ENCODE measurements around the gene ATP10B.

The ATP10B gene

DNA sequence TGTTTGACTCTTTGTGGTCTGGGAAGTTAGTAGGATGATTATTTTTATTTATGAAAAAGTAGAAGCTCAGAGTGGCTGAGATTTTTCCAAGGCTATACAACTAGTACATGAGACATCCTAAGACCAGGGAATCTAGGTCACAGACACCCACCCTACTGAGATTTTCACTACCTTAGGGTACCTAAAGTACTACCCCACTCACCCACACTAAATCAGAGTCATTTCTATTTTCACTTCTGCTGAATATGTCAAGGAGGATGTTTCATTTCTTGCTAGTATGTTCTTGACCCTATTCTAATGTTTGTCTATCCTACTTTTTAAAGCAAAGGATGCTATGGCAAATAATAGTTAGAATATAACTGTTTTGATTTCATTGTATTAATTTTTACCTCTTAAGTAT lies 206.0 kb downstream of the ATP10B start:
- no peak overlapping the region for H3K27ac ChIP-seq (ENCODE audit: low read length)
- H3K4me3 ChIP-seq (ENCODE audit: low read depth in 1 of 2, low read length in 2 of 2): no peak overlapping the region
- no peaks in the 10 kb centered on the region for H3K27me3 ChIP-seq (ENCODE audit: low read depth, low read length)
- H3K36me3 ChIP-seq (ENCODE audit: control insufficient read depth in 1 of 2, insufficient read depth in 2 of 2, low read length in 2 of 2): no peaks in the 10 kb centered on the region
- no peaks in the 10 kb centered on the region for H3K9me3 ChIP-seq (ENCODE audit: control insufficient read depth in 1 of 2, low read length in 2 of 2)
- H3K4me1 ChIP-seq (ENCODE audit: control insufficient read depth in 1 of 2, insufficient read depth in 2 of 2, low read length in 2 of 2): no peaks in the 10 kb centered on the region

DNA sequence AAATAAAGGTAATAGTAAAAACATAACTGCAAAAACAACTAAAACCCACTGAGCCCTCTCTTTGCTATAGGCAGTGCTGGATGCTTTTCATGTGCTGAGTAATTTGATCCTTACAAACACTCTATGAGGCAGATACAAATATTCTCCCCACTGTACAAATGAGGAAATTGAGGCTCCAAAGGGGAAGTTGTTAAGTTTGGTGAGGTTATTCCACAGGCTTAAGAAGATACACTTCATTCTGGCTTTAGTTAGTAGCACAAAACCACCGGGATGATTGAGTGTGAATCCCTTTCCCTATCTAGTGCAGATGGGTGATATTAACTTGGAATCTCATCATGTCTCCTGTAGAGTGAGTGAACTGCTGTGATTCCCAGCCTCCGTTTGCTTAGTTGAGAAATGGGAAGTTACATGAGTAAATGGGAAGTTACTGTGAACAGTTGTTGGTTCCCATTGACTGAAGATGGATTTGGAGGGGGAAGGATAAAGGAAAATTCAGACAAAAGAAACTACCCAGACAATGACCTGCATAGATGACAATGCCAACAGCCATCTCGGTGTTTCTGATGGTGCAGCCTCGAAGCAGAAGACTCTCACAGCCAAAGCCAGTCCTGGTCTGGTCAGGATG lies 208.3 kb downstream of the ATP10B start:
- Histone ChIP-seq H3K27me3 (ENCODE audit: low read depth, low read length) (no peaks in the 10 kb centered on the region), H3K36me3 (ENCODE audit: control insufficient read depth in 1 of 2, insufficient read depth in 2 of 2, low read length in 2 of 2) (no peaks in the 10 kb centered on the region), H3K9me3 (ENCODE audit: control insufficient read depth in 1 of 2, low read length in 2 of 2) (no peaks in the 10 kb centered on the region), H3K27ac (ENCODE audit: low read length) (no peak overlapping the region), H3K4me3 (ENCODE audit: low read depth in 1 of 2, low read length in 2 of 2) (no peak overlapping the region), H3K4me1 (ENCODE audit: control insufficient read depth in 1 of 2, insufficient read depth in 2 of 2, low read length in 2 of 2) (no peaks in the 10 kb centered on the region)

DNA sequence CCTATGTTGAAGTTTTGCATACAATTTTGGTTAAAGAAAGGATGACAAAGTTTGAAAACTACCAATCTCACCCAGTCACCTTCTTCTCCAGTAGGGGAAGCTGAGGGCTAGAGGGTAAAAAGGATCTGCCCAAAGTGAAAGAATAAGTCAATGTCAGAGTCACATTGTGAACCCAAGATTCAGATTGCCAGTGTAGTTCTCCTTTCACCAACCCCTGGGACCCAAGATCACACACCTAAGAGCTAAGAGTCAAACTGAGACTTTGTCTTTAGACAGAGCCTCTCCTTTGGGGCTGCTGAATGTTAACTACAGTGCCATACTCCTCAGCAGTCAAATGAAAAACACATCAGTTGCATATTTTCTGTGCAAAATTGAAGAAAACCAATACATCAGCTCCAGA lies 210.6 kb downstream of the ATP10B start:
- no peaks in the 10 kb centered on the region for H3K4me1 ChIP-seq (ENCODE audit: control insufficient read depth in 1 of 2, insufficient read depth in 2 of 2, low read length in 2 of 2)
- no peak overlapping the region for H3K4me3 ChIP-seq (ENCODE audit: low read depth in 1 of 2, low read length in 2 of 2)
- no peaks in the 10 kb centered on the region for H3K27me3 ChIP-seq (ENCODE audit: low read depth, low read length)
- no peaks in the 10 kb centered on the region for H3K36me3 ChIP-seq (ENCODE audit: control insufficient read depth in 1 of 2, insufficient read depth in 2 of 2, low read length in 2 of 2)
- H3K9me3 ChIP-seq (ENCODE audit: control insufficient read depth in 1 of 2, low read length in 2 of 2): no peaks in the 10 kb centered on the region
- H3K27ac ChIP-seq (ENCODE audit: low read length): no peak overlapping the region

DNA sequence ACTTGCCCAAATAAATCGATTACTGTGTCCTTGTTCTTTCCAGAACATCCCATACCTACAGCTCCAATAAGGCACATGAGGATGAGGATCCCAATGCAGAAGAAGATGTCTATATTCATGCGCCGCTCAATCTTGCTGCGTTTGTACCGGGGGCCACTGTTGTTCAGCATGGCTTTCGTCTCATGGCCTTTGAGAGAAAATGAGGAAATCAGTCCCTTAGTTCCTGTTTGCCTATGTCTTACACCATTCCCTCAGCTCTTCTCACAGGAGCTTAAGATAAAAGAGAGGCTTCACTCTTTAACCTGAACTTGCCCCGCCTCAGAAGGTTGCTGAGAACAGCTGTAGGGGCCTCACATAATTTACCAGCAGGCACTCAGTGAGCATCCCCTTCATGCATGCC lies 211.6 kb downstream of the ATP10B start:
- Histone ChIP-seq H3K27ac (ENCODE audit: low read length) (no peak overlapping the region), H3K27me3 (ENCODE audit: low read depth, low read length) (no peaks in the 10 kb centered on the region), H3K4me3 (ENCODE audit: low read depth in 1 of 2, low read length in 2 of 2) (no peak overlapping the region), H3K4me1 (ENCODE audit: control insufficient read depth in 1 of 2, insufficient read depth in 2 of 2, low read length in 2 of 2) (peaks cover 0 to 2% of the 10 kb centered on the region in 2 donors), H3K9me3 (ENCODE audit: control insufficient read depth in 1 of 2, low read length in 2 of 2) (no peaks in the 10 kb centered on the region), H3K36me3 (ENCODE audit: control insufficient read depth in 1 of 2, insufficient read depth in 2 of 2, low read length in 2 of 2) (no peaks in the 10 kb centered on the region)

- no peaks in the 10 kb centered on the region for H3K27me3 ChIP-seq (ENCODE audit: low read depth, low read length)
- no peaks in the 10 kb centered on the region for H3K36me3 ChIP-seq (ENCODE audit: control insufficient read depth in 1 of 2, insufficient read depth in 2 of 2, low read length in 2 of 2)
- H3K9me3 ChIP-seq (ENCODE audit: control insufficient read depth in 1 of 2, low read length in 2 of 2): no peaks in the 10 kb centered on the region
- peaks cover 0 to 5% of the 10 kb centered on the region in 2 donors for H3K4me1 ChIP-seq (ENCODE audit: control insufficient read depth in 1 of 2, insufficient read depth in 2 of 2, low read length in 2 of 2)
- no peak overlapping the region for H3K4me3 ChIP-seq (ENCODE audit: low read depth in 1 of 2, low read length in 2 of 2)
- no peak overlapping the region for H3K27ac ChIP-seq (ENCODE audit: low read length)
Measured at GRCh38 chr5:160638161-160638742, 213.8 kb downstream of the ATP10B start.

DNA sequence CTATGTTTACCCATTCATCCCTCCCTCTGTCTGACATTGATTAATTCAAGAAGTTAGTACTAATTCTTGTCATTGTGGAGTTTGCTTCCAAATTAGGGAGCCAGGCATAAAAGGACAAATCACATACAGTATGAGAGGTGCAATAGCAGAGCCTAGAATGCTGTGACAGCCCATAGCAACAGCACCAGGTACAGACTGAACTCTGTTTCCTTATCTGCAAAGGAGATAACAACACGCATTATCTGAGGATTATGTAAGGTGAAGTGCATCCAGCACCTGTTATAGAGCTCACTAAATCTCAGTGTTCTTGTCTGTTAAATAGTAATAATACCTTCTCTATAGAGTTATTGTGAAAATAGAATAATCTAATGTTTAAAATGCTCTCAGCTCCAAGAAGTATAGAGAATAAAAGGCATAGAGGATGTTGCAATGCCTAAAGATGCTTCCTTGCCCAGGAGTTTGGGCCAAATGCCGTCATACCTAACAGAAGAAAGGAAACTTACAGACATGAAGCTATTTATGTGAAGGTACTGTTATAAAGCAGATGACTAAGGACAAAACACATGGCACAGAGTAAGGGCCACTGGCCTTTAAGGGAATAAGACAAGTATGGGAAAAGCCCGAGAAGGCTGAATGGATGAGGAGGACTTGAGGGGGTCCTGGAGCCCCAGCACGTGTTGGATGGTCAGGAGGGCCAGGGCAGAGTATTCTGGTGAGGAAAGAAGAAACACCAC lies 214.5 kb downstream of the ATP10B start:
- Histone ChIP-seq H3K27ac (ENCODE audit: low read length) (no peak overlapping the region), H3K9me3 (ENCODE audit: control insufficient read depth in 1 of 2, low read length in 2 of 2) (no peaks in the 10 kb centered on the region), H3K4me3 (ENCODE audit: low read depth in 1 of 2, low read length in 2 of 2) (no peak overlapping the region), H3K36me3 (ENCODE audit: control insufficient read depth in 1 of 2, insufficient read depth in 2 of 2, low read length in 2 of 2) (no peaks in the 10 kb centered on the region), H3K4me1 (ENCODE audit: control insufficient read depth in 1 of 2, insufficient read depth in 2 of 2, low read length in 2 of 2) (peaks cover 0 to 5% of the 10 kb centered on the region in 2 donors), H3K27me3 (ENCODE audit: low read depth, low read length) (no peaks in the 10 kb centered on the region)

DNA sequence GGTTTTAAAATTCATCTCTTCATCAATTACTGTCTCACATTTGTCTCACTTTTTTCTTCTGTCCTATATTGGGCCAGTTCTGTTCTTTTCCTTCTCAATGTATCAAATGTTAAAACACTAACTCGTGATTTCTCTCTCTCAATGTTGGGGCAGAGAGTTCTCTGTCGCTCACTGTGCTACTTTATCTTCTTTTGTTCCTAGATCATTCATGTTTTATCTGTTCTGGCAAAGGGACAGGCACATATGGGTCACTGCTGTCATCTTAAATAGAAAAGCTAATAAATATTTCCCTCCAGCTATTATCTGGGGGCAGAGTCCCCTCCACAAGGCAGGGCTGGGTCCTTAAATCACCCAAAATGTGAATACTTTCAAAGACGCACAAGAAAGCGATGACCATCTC lies 216.3 kb downstream of the ATP10B start:
- Histone ChIP-seq H3K27ac (ENCODE audit: low read length) (no peak overlapping the region), H3K36me3 (ENCODE audit: control insufficient read depth in 1 of 2, insufficient read depth in 2 of 2, low read length in 2 of 2) (no peaks in the 10 kb centered on the region), H3K27me3 (ENCODE audit: low read depth, low read length) (no peaks in the 10 kb centered on the region), H3K4me3 (ENCODE audit: low read depth in 1 of 2, low read length in 2 of 2) (no peak overlapping the region), H3K4me1 (ENCODE audit: control insufficient read depth in 1 of 2, insufficient read depth in 2 of 2, low read length in 2 of 2) (peaks cover 0 to 5% of the 10 kb centered on the region in 2 donors), H3K9me3 (ENCODE audit: control insufficient read depth in 1 of 2, low read length in 2 of 2) (peaks cover 0 to 4% of the 10 kb centered on the region in 2 donors)

GRCh38 chr5:160635046-160635445 lies 217.0 kb downstream of the ATP10B start:
- H3K27ac ChIP-seq (ENCODE audit: low read length): no peak overlapping the region
- peaks cover 0 to 4% of the 10 kb centered on the region in 2 donors for H3K9me3 ChIP-seq (ENCODE audit: control insufficient read depth in 1 of 2, low read length in 2 of 2)
- H3K36me3 ChIP-seq (ENCODE audit: control insufficient read depth in 1 of 2, insufficient read depth in 2 of 2, low read length in 2 of 2): no peaks in the 10 kb centered on the region
- H3K27me3 ChIP-seq (ENCODE audit: low read depth, low read length): no peaks in the 10 kb centered on the region
- H3K4me3 ChIP-seq (ENCODE audit: low read depth in 1 of 2, low read length in 2 of 2): no peak overlapping the region
- peaks cover 0 to 5% of the 10 kb centered on the region in 2 donors for H3K4me1 ChIP-seq (ENCODE audit: control insufficient read depth in 1 of 2, insufficient read depth in 2 of 2, low read length in 2 of 2)

- no peak overlapping the region for H3K27ac ChIP-seq (ENCODE audit: low read length)
- peaks cover 0 to 4% of the 10 kb centered on the region in 2 donors for H3K9me3 ChIP-seq (ENCODE audit: control insufficient read depth in 1 of 2, low read length in 2 of 2)
- H3K36me3 ChIP-seq (ENCODE audit: control insufficient read depth in 1 of 2, insufficient read depth in 2 of 2, low read length in 2 of 2): no peaks in the 10 kb centered on the region
- H3K4me3 ChIP-seq (ENCODE audit: low read depth in 1 of 2, low read length in 2 of 2): no peak overlapping the region
- no peaks in the 10 kb centered on the region for H3K4me1 ChIP-seq (ENCODE audit: control insufficient read depth in 1 of 2, insufficient read depth in 2 of 2, low read length in 2 of 2)
- no peaks in the 10 kb centered on the region for H3K27me3 ChIP-seq (ENCODE audit: low read depth, low read length)
Measured at GRCh38 chr5:160629003-160629402, 223.0 kb downstream of the ATP10B start.

DNA sequence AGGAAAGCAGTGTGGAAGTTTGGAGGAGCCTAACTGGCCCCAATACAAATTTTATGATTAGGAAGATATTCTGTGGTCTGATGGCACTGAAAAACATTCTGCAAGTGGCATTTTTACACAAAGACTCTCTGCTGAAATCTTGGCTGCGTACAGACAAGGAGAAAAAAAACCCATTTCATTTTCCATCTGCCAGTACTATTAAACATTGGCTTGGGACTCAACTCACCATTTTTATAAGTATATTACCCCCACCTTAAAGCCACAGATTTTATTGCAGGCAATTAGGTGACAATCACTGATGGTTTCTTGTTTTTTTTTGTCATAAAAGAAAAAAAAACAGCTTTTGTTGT lies 223.4 kb downstream of the ATP10B start:
- Histone ChIP-seq H3K27me3 (ENCODE audit: low read depth, low read length) (no peaks in the 10 kb centered on the region), H3K36me3 (ENCODE audit: control insufficient read depth in 1 of 2, insufficient read depth in 2 of 2, low read length in 2 of 2) (no peaks in the 10 kb centered on the region), H3K27ac (ENCODE audit: low read length) (no peak overlapping the region), H3K9me3 (ENCODE audit: control insufficient read depth in 1 of 2, low read length in 2 of 2) (peaks cover 0 to 4% of the 10 kb centered on the region in 2 donors), H3K4me1 (ENCODE audit: control insufficient read depth in 1 of 2, insufficient read depth in 2 of 2, low read length in 2 of 2) (no peaks in the 10 kb centered on the region), H3K4me3 (ENCODE audit: low read depth in 1 of 2, low read length in 2 of 2) (no peak overlapping the region)

DNA sequence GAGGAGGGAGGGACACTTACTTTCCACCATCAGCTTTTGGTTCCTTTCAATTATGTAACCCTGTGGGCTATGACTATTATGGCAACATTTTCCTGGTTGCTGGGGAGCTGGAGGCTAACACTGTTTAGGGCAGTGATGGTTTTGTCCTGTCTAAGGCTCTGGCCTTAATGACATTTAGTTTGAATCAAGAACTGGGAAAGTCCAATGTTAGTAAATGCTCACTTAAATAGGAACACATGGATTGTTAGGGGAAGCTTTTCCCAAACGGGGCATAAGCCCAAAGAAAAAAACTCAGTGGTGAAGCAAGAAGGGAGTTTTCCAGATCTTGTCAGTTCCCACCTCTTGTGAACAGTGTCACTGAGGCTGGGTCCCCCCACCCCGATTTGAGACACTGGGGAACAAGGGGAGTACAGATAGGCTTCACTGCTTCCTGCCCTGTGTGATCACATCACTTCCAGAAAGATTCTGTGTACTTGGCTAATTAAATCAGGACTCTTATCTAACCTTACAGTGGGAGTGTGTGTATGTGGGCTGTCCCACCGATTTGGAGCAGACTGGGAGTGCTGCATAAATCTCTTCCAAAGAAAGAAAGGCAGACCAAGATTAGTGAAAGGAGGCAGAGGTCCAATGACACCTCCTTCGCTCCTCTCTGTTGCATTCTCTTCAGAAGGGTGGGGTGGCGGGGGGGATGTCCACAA lies 223.9 kb downstream of the ATP10B start:
- Histone ChIP-seq H3K9me3 (ENCODE audit: control insufficient read depth in 1 of 2, low read length in 2 of 2) (peaks cover 0 to 4% of the 10 kb centered on the region in 2 donors), H3K4me3 (ENCODE audit: low read depth in 1 of 2, low read length in 2 of 2) (no peak overlapping the region), H3K4me1 (ENCODE audit: control insufficient read depth in 1 of 2, insufficient read depth in 2 of 2, low read length in 2 of 2) (no peaks in the 10 kb centered on the region), H3K36me3 (ENCODE audit: control insufficient read depth in 1 of 2, insufficient read depth in 2 of 2, low read length in 2 of 2) (no peaks in the 10 kb centered on the region), H3K27me3 (ENCODE audit: low read depth, low read length) (no peaks in the 10 kb centered on the region), H3K27ac (ENCODE audit: low read length) (no peak overlapping the region)

Data from muscle layer of duodenum (tissue), 2 donors.